GM18873 (cell line): Measurements from ENCODE around the gene ABCG5.

Experiments used
- ATAC-seq: cut with Tn5 transposase; IDR thresholded peaks from one replicate; pipeline ENCODE4 v1.9.1; 2021; ENCODE audit warnings: mild to moderate bottlenecking, moderate library complexity, moderate number of reproducible peaks; ENCODE audit not compliant: unreplicated experiment, low FRiP score

Gene ABCG5

GRCh38 chr2:43764086-43764705, 74.4 kb downstream of the ABCG5 start:
- no peak for ATAC-seq

DNA sequence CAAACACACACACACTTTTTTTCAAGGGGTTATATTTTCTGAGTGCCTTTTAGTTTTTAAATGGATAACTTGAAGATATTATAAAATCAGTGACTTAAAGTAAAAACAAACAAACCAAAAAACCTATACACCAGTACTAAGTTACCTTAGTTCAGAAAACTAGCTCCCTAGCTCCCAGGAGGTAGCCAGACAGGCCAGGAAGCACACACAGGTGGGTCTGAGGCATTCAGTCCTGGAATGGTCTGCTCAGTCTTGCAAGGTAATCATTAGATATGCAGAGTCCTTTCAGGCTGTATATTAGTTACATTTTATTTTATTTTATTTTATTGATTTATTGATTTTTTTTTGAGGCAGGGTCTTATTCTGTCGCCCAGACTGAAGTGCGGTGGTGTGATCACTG, 75.5 kb downstream of the ABCG5 start:
- ATAC-seq = no peak
